SK-N-SH (cell line): Measurements from ENCODE around the gene SRRM2. TPM values are rescaled to one million over a fixed set of nuclear protein-coding genes. Genes with fewer than 3 reads are reported as not detected.
A peak's percentile ranks its signal among the peaks of the same experiment; 100 is the strongest.

Experiments used
- CTCF ChIA-PET: fragments of 300-600, 350-600 bp; formaldehyde crosslinking; extraction: SDS; loops from one replicate; lab custom pipeline; 2021; lab: Yijun Ruan, JAX
- POLR2A ChIA-PET: fragments of 350-600 bp; sonication (Branson Sonifier 250); formaldehyde crosslinking; extraction: SDS; loops from one replicate; lab custom pipeline; 2020; ENCODE audit warnings: antibody characterized with exemption, inconsistent platforms; lab: Yijun Ruan, JAX
- DNase-seq: peaks from one replicate; pipeline ENCODE4 v3.0.0; 2012
- H2AFZ ChIP-seq: fragments of 200-600 bp; sonication (generic); 2 replicates; pipeline ENCODE4 v1.8.1; 2016; ENCODE audit warnings: antibody characterized with exemption, mild to moderate bottlenecking, low read depth
- H3F3A ChIP-seq: fragments of 200-600 bp; sonication (generic); replicated peaks from 2 replicates; pipeline ENCODE3; 2016; ENCODE audit warnings: antibody characterized with exemption, mild to moderate bottlenecking; ENCODE audit not compliant: insufficient read depth
- H3K27ac ChIP-seq, 2 experiments: fragments of 200-500 bp in 1 of 2; fragments of 200-600 bp in 1 of 2; sonication (Bioruptor generic) in 1 of 2; sonication (generic), shearing (Covaris generic) in 1 of 2; 2 replicates each; pipeline versions ENCODE4 v1.5.1 to v1.6.1; 2014 to 2016; ENCODE audit warnings: low read depth in 2 of 2, inconsistent platforms in 1 of 2, low read length in 1 of 2, mild to moderate bottlenecking in 1 of 2, mixed read lengths in 1 of 2
- H3K27me3 ChIP-seq: fragments of 200-600 bp; sonication (generic), shearing (Covaris generic); 2 replicates; pipeline ENCODE4 v1.6.1; 2016; ENCODE audit warnings: mixed run types; ENCODE audit not compliant: insufficient read depth
- H3K36me3 ChIP-seq, 2 experiments: fragments of 200-500 bp in 1 of 2; fragments of 200-600 bp in 1 of 2; sonication (Bioruptor generic) in 1 of 2; sonication (generic) in 1 of 2; replicated peaks in 1 of 2; 2 replicates each; pipeline versions ENCODE3 to v1.5.1; 2014 to 2016; ENCODE audit warnings: low read length in 1 of 2, mild to moderate bottlenecking in 1 of 2; ENCODE audit not compliant: insufficient read depth in 2 of 2, control insufficient read depth in 1 of 2
- H3K4me1 ChIP-seq, 2 experiments: fragments of 200-500 bp in 1 of 2; fragments of 200-600 bp in 1 of 2; sonication (Bioruptor generic) in 1 of 2; sonication (generic), shearing (Covaris generic) in 1 of 2; 2 replicates each; pipeline versions ENCODE4 v1.5.1 to v1.6.1; 2014 to 2016; ENCODE audit warnings: low read depth in 1 of 2, low read length in 1 of 2, mixed run types in 1 of 2; ENCODE audit not compliant: insufficient read depth in 2 of 2, control insufficient read depth in 1 of 2
- H3K4me2 ChIP-seq: fragments of 200-600 bp; sonication (generic), shearing (Covaris generic); 2 replicates; pipeline ENCODE4 v1.6.1; 2017; ENCODE audit warnings: mixed run types
- H3K4me3 ChIP-seq, 2 experiments: fragments of 200-500 bp in 1 of 2; fragments of 200-600 bp in 1 of 2; sonication (Bioruptor generic) in 1 of 2; sonication (generic), shearing (Covaris generic) in 1 of 2; 2 replicates each; pipeline versions ENCODE4 v1.5.1 to v1.8.1; 2014 to 2016; ENCODE audit warnings: low read depth in 2 of 2, inconsistent platforms in 1 of 2, low read length in 1 of 2, mild to moderate bottlenecking in 1 of 2, mixed read lengths in 1 of 2, moderate library complexity in 1 of 2
- H3K79me2 ChIP-seq: fragments of 200-600 bp; sonication (generic); 2 replicates; pipeline ENCODE4 v1.8.1; 2017; ENCODE audit warnings: mild to moderate bottlenecking; ENCODE audit not compliant: insufficient read depth
- H3K9ac ChIP-seq: fragments of 200-600 bp; sonication (generic); 2 replicates; pipeline ENCODE4 v1.6.1; 2017; ENCODE audit warnings: mixed run types
- H3K9me2 ChIP-seq: fragments of 200-600 bp; sonication (generic); 2 replicates; pipeline ENCODE4 v1.6.1; 2017; ENCODE audit warnings: mixed run types
- H3K9me3 ChIP-seq: fragments of 200-600 bp; sonication (generic); 2 replicates; pipeline ENCODE4 v1.6.1; 2017; ENCODE audit warnings: mixed run types, mild to moderate bottlenecking, moderate library complexity
- H4K20me1 ChIP-seq: fragments of 200-600 bp; sonication (generic); 2 replicates; pipeline ENCODE4 v1.6.1; 2017; ENCODE audit warnings: mild to moderate bottlenecking, mixed run types; ENCODE audit not compliant: insufficient read depth
- ELF1 ChIP-seq: IDR thresholded peaks from 2 replicates; pipeline ENCODE4 v1.4.0; 2012
- EP300 ChIP-seq, 2 experiments: IDR thresholded peaks; 2 replicates each; pipeline versions ENCODE4 v1.4.0 to v1.6.1; 2012; ENCODE audit warnings: borderline replicate concordance in 1 of 2, low read depth in 1 of 2, low read length in 1 of 2
- EZH2phosphoT487 ChIP-seq: fragments of 200-600 bp; sonication (generic); IDR thresholded peaks from 2 replicates; pipeline ENCODE4 v1.6.1; 2017; ENCODE audit warnings: low read depth, mixed run types, mild to moderate bottlenecking, antibody characterized with exemption, moderate library complexity, borderline replicate concordance
- IRF3 ChIP-seq: fragments of 150-350 bp; IDR thresholded peaks from 2 replicates; pipeline ENCODE4 v1.6.1; 2016; ENCODE audit warnings: mild to moderate bottlenecking, low read depth, low read length
- MEF2A ChIP-seq: IDR thresholded peaks from 2 replicates; pipeline ENCODE4 v1.4.0; 2012; ENCODE audit warnings: low read depth, borderline replicate concordance
- MXI1 ChIP-seq: IDR thresholded peaks from 2 replicates; pipeline ENCODE4 v1.6.1; 2012; ENCODE audit warnings: mild to moderate bottlenecking, low read depth, low read length, improper control_type of control experiment
- NFIC ChIP-seq: IDR thresholded peaks from 2 replicates; pipeline ENCODE4 v1.4.0; 2012; ENCODE audit warnings: borderline replicate concordance
- NRF1 ChIP-seq: IDR thresholded peaks from 2 replicates; pipeline ENCODE4 v1.6.1; 2012; ENCODE audit warnings: low read depth, mild to moderate bottlenecking, low read length
- PBX3 ChIP-seq: IDR thresholded peaks from 2 replicates; pipeline ENCODE4; 2012
- POLR2AphosphoS5 ChIP-seq: IDR thresholded peaks from 2 replicates; pipeline ENCODE4 v1.6.1; 2012; ENCODE audit warnings: low read depth, low read length
- RCOR1 ChIP-seq: fragments of 150-350 bp; IDR thresholded peaks from 2 replicates; pipeline ENCODE4 v1.6.1; 2017; ENCODE audit warnings: antibody characterized with exemption, low read length
- SIN3A ChIP-seq: IDR thresholded peaks from 2 replicates; pipeline ENCODE4 v1.6.1; 2012; ENCODE audit warnings: low read depth, mild to moderate bottlenecking, low read length, moderate library complexity, borderline replicate concordance
- SMC3 ChIP-seq: IDR thresholded peaks from 2 replicates; pipeline ENCODE4 v1.6.1; 2012; ENCODE audit warnings: low read depth, low read length, improper control_type of control experiment
- TCF12 ChIP-seq: IDR thresholded peaks from 2 replicates; pipeline ENCODE4 v1.4.0; 2012
- USF1 ChIP-seq: IDR thresholded peaks from 2 replicates; pipeline ENCODE4 v1.4.0; 2012; ENCODE audit warnings: low read depth, borderline replicate concordance
- USF2 ChIP-seq: fragments of 150-350 bp; IDR thresholded peaks from 2 replicates; pipeline ENCODE4 v1.6.1; 2017; ENCODE audit warnings: antibody characterized with exemption, low read length, low read depth, borderline replicate concordance
- WGBS: methylation state at CpG from one replicate; pipeline ENCODE4 v1.1.6; 2017; ENCODE audit warnings: low lambda C conversion rate; 5-methylcytosine and 5-hydroxymethylcytosine counted together
- polyA plus RNA-seq, 3 experiments: library from polyadenylated mRNA; depleted of rRNA; stranded (reverse); fragments of >200 nt; gene quantifications; 2 replicates each; pipeline ENCODE4 v1.2.3, GENCODE V29; 2012

Gene SRRM2
- polyA plus RNA-seq, 1 of the 3 experiments (the other 2 are of a cell fraction): 143 TPM

- peak overlapping the region; percentile 97 for H3K4me2 ChIP-seq
- ChIA-PET POLR2A (interaction anchor here (2.1 kb wide), 1 partner anchor 21 kb away, joined by 5 read pairs; no protein-coding TSS in a partner anchor), CTCF (interaction anchor here (2.1 to 2.2 kb wide), 2 partner anchors 89 to 148 kb away, joined by 5 to 11 read pairs; no protein-coding TSS in a partner anchor)
- WGBS: 93% methylated on average over 16 of the region's 23 CpGs
- H3K27me3 ChIP-seq: no peaks in the 10 kb centered on the region
- no peak overlapping the region for H3K4me3 ChIP-seq
- no peak overlapping the region for H2AFZ ChIP-seq
- TF ChIP-seq PBX3 (no peak), EZH2phosphoT487 (no peak), IRF3 (no peak), TCF12 (no peak)
- no peak for DNase-seq
- H3K9me3 ChIP-seq: no peaks in the 10 kb centered on the region
- H3F3A ChIP-seq: no peaks in the 10 kb centered on the region
- H3K4me1 ChIP-seq: peaks cover 11 to 25% of the 10 kb centered on the region in 2 experiments; a peak in 2 of 4 replicates
- no peak overlapping the region for H3K9ac ChIP-seq
- no peaks in the 10 kb centered on the region for H3K9me2 ChIP-seq
- peaks cover 40% of the 10 kb centered on the region for H3K79me2 ChIP-seq
- no peaks in the 10 kb centered on the region; the same call in 1 of the 2 replicates for H4K20me1 ChIP-seq
- peaks cover 0 to 11% of the 10 kb centered on the region in 2 experiments for H3K36me3 ChIP-seq
- no peak overlapping the region for H3K27ac ChIP-seq
Measured at GRCh38 chr16:2779151-2779920, 26.9 kb downstream of the SRRM2 start.

GRCh38 chr16:2779978-2780898 lies 27.8 kb downstream of the SRRM2 start:
- peaks cover 0 to 4% of the 10 kb centered on the region in 2 experiments for H3K36me3 ChIP-seq
- peaks cover 11 to 24% of the 10 kb centered on the region in 2 experiments; a peak in 2 of 4 replicates for H3K4me1 ChIP-seq
- no peak for DNase-seq
- no peak overlapping the region for H3K4me2 ChIP-seq
- no peaks in the 10 kb centered on the region for H3K9me3 ChIP-seq
- no peak overlapping the region for H2AFZ ChIP-seq
- CTCF ChIA-PET: interaction anchor here (0.9 to 2.1 kb wide), 2 partner anchors 59 to 147 kb away, joined by 3 to 5 read pairs; no protein-coding TSS in a partner anchor
- no peaks in the 10 kb centered on the region for H3F3A ChIP-seq
- H3K9ac ChIP-seq: no peak overlapping the region
- H3K27me3 ChIP-seq: no peaks in the 10 kb centered on the region
- POLR2A ChIA-PET: no interaction called here
- H4K20me1 ChIP-seq: no peaks in the 10 kb centered on the region; the same call in 1 of the 2 replicates
- no peaks in the 10 kb centered on the region for H3K9me2 ChIP-seq
- no peak overlapping the region for H3K4me3 ChIP-seq
- WGBS: 82% methylated on average over 17 of the region's 17 CpGs
- peaks cover 31% of the 10 kb centered on the region for H3K79me2 ChIP-seq
- no peak overlapping the region for H3K27ac ChIP-seq
- TF ChIP-seq MXI1 (no peak), NRF1 (no peak), USF1 (no peak), MEF2A (no peak), SIN3A (no peak), TCF12 (no peak), PBX3 (no peak), POLR2AphosphoS5 (no peak), EZH2phosphoT487 (no peak), EP300 (IDR thresholded peaks at IDR 0.05; ENCODE audit: borderline replicate concordance in 1 of 2, low read depth in 1 of 2, low read length in 1 of 2) (no peak), USF2 (no peak), RCOR1 (no peak), SMC3 (no peak), ELF1 (no peak), NFIC (no peak), IRF3 (no peak)
